ENCODE data around the gene ATP8B1.
"Not testable (repeated sequence)": the region's sequence is repeated elsewhere in the genome, so short reads cannot be mapped to it uniquely, and the experiment has no call there.

ATP8B1 gene

GRCh38 chr18:57833441-57834101, 30.5 kb upstream of the ATP8B1 start:
- Mint-ChIP-seq H3K4me3 (peak overlapping the region; percentile 59), H3K27me3 (peaks cover 41% of the 10 kb centered on the region), H3K36me3 (ENCODE audit: low read depth) (peaks cover 3% of the 10 kb centered on the region), H3K4me1 (ENCODE audit: low read depth) (peaks cover 40% of the 10 kb centered on the region), H3K9me3 (peaks cover 16% of the 10 kb centered on the region), H3K27ac (peak overlapping the region; percentile 85)
- DNase-seq, result no peak

GRCh38 chr18:57832730-57833129, 29.6 kb upstream of the ATP8B1 start:
- Mint-ChIP-seq H3K36me3 (ENCODE audit: low read depth) (peaks cover 3% of the 10 kb centered on the region), H3K27me3 (peaks cover 40% of the 10 kb centered on the region), H3K4me1 (ENCODE audit: low read depth) (peaks cover 32% of the 10 kb centered on the region), H3K9me3 (peaks cover 15% of the 10 kb centered on the region), H3K4me3 (no peak overlapping the region), H3K27ac (no peak overlapping the region)
- DNase-seq, result no peak

- H3K4me3 Mint-ChIP-seq, result no peak overlapping the region
- DNase-seq, result no peak
- H3K4me1 Mint-ChIP-seq (ENCODE audit: low read depth), result peaks cover 27% of the 10 kb centered on the region
- no peak overlapping the region for H3K27ac Mint-ChIP-seq
- peaks cover 3% of the 10 kb centered on the region for H3K36me3 Mint-ChIP-seq (ENCODE audit: low read depth)
- H3K9me3 Mint-ChIP-seq, result peaks cover 15% of the 10 kb centered on the region
- H3K27me3 Mint-ChIP-seq, result peaks cover 37% of the 10 kb centered on the region
These were observed 28.7 kb upstream of the ATP8B1 start for GRCh38 chr18:57831597-57832377.

- Mint-ChIP-seq H3K9me3 (peaks cover 13% of the 10 kb centered on the region), H3K4me1 (ENCODE audit: low read depth) (peaks cover 12% of the 10 kb centered on the region), H3K36me3 (ENCODE audit: low read depth) (peaks cover 3% of the 10 kb centered on the region), H3K27ac (no peak overlapping the region), H3K4me3 (no peak overlapping the region), H3K27me3 (peaks cover 21% of the 10 kb centered on the region)
- no peak for DNase-seq
These were observed 24.5 kb upstream of the ATP8B1 start for GRCh38 chr18:57827646-57828045.

- peaks cover 3% of the 10 kb centered on the region for H3K9me3 Mint-ChIP-seq
- peaks cover 4% of the 10 kb centered on the region for H3K4me1 Mint-ChIP-seq (ENCODE audit: low read depth)
- no peak for DNase-seq
- no peak overlapping the region for H3K27ac Mint-ChIP-seq
- H3K36me3 Mint-ChIP-seq (ENCODE audit: low read depth), result no peaks in the 10 kb centered on the region
- peaks cover 19% of the 10 kb centered on the region for H3K27me3 Mint-ChIP-seq
- H3K4me3 Mint-ChIP-seq, result no peak overlapping the region
These were observed 23.1 kb upstream of the ATP8B1 start for GRCh38 chr18:57826252-57826651.

- H3K4me1 Mint-ChIP-seq (ENCODE audit: low read depth); H3K27ac Mint-ChIP-seq; H3K36me3 Mint-ChIP-seq (ENCODE audit: low read depth); DNase-seq; H3K4me3 Mint-ChIP-seq; H3K9me3 Mint-ChIP-seq: not testable (repeated sequence)
- H3K27me3 Mint-ChIP-seq, result peaks cover 19% of the 10 kb centered on the region
These were observed 17.5 kb upstream of the ATP8B1 start for GRCh38 chr18:57820583-57820982.

GRCh38 chr18:57819671-57820460, 16.8 kb upstream of the ATP8B1 start:
- Mint-ChIP-seq H3K27ac (no peak overlapping the region), H3K4me3 (no peak overlapping the region), H3K4me1 (ENCODE audit: low read depth) (no peaks in the 10 kb centered on the region), H3K36me3 (ENCODE audit: low read depth) (no peaks in the 10 kb centered on the region), H3K27me3 (peaks cover 26% of the 10 kb centered on the region), H3K9me3 (no peaks in the 10 kb centered on the region)
- no peak for DNase-seq

- DNase-seq, result no peak
- Mint-ChIP-seq H3K27me3 (peaks cover 32% of the 10 kb centered on the region), H3K36me3 (ENCODE audit: low read depth) (no peaks in the 10 kb centered on the region), H3K27ac (no peak overlapping the region), H3K9me3 (peaks cover 2% of the 10 kb centered on the region), H3K4me1 (ENCODE audit: low read depth) (no peaks in the 10 kb centered on the region), H3K4me3 (no peak overlapping the region)
These were observed 16.0 kb upstream of the ATP8B1 start for GRCh38 chr18:57819119-57819518.

- Mint-ChIP-seq H3K9me3 (peaks cover 22% of the 10 kb centered on the region), H3K27me3 (peaks cover 42% of the 10 kb centered on the region), H3K4me3 (no peak overlapping the region), H3K4me1 (ENCODE audit: low read depth) (no peaks in the 10 kb centered on the region), H3K27ac (no peak overlapping the region), H3K36me3 (ENCODE audit: low read depth) (peaks cover 6% of the 10 kb centered on the region)
- no peak for DNase-seq
These were observed 13.3 kb upstream of the ATP8B1 start for GRCh38 chr18:57816208-57816954.

- Mint-ChIP-seq H3K36me3 (ENCODE audit: low read depth) (peaks cover 6% of the 10 kb centered on the region), H3K27ac (no peak overlapping the region), H3K4me3 (no peak overlapping the region), H3K9me3 (peaks cover 25% of the 10 kb centered on the region), H3K4me1 (ENCODE audit: low read depth) (no peaks in the 10 kb centered on the region), H3K27me3 (peaks cover 42% of the 10 kb centered on the region)
- DNase-seq, result no peak
These were observed 11.4 kb upstream of the ATP8B1 start for GRCh38 chr18:57814555-57814954.

- DNase-seq, result no peak
These were observed 10.1 kb upstream of the ATP8B1 start for GRCh38 chr18:57813245-57813644.

GRCh38 chr18:57812126-57812477, 9.0 kb upstream of the ATP8B1 start:
- no peak for DNase-seq
- Mint-ChIP-seq H3K9me3 (peaks cover 25% of the 10 kb centered on the region), H3K27ac (no peak overlapping the region), H3K4me3 (no peak overlapping the region), H3K36me3 (ENCODE audit: low read depth) (peaks cover 6% of the 10 kb centered on the region), H3K4me1 (ENCODE audit: low read depth) (no peaks in the 10 kb centered on the region), H3K27me3 (peaks cover 56% of the 10 kb centered on the region)

More at GRCh38 chr18:57813245-57813644, 10.1 kb upstream of the ATP8B1 start:
- Mint-ChIP-seq H3K9me3 (peaks cover 25% of the 10 kb centered on the region), H3K4me1 (ENCODE audit: low read depth) (no peaks in the 10 kb centered on the region), H3K4me3 (no peak overlapping the region), H3K27me3 (peaks cover 52% of the 10 kb centered on the region), H3K36me3 (ENCODE audit: low read depth) (peaks cover 6% of the 10 kb centered on the region), H3K27ac (no peak overlapping the region)

GRCh38 chr18:57811477-57812125, 8.5 kb upstream of the ATP8B1 start:
- peaks cover 25% of the 10 kb centered on the region for H3K9me3 Mint-ChIP-seq
- H3K27me3 Mint-ChIP-seq, result peaks cover 57% of the 10 kb centered on the region
- H3K27ac Mint-ChIP-seq, result no peak overlapping the region
- H3K36me3 Mint-ChIP-seq (ENCODE audit: low read depth), result peaks cover 6% of the 10 kb centered on the region
- no peak for DNase-seq
- H3K4me1 Mint-ChIP-seq (ENCODE audit: low read depth), result no peaks in the 10 kb centered on the region
- H3K4me3 Mint-ChIP-seq, result no peak overlapping the region

- Mint-ChIP-seq H3K27me3 (peaks cover 55% of the 10 kb centered on the region), H3K36me3 (ENCODE audit: low read depth) (peaks cover 6% of the 10 kb centered on the region), H3K27ac (no peak overlapping the region), H3K9me3 (peaks cover 23% of the 10 kb centered on the region), H3K4me3 (no peak overlapping the region), H3K4me1 (ENCODE audit: low read depth) (no peaks in the 10 kb centered on the region)
- no peak for DNase-seq
These were observed 6.1 kb upstream of the ATP8B1 start for GRCh38 chr18:57809190-57809589.

Measured in activated T-cell treated with anti-CD3 and anti-CD28 coated beads, Interleukin-2, amount 50 U/mL, for 24 hours (primary cell).